IMR-90 (cell line): ENCODE measurements around the gene XAB2. TPM values are rescaled to one million over a fixed set of nuclear protein-coding genes. Genes with fewer than 3 reads are reported as not detected.

Experiments
- ATAC-seq: fragments of 200-7000 bp; cut with Tn5 transposase; 2 replicates; pipeline ENCODE4 v1.9.1; 2020; ENCODE audit warnings: low read depth, mild to moderate bottlenecking, moderate library complexity
- BruUV-seq: library from RNA; stranded (reverse); fragments of 400-500 nt; replicated peaks from 2 replicates; lab custom pipeline; 2021; lab: Mats Ljungman, UMichigan
- CTCF ChIA-PET: fragments of 300-600 bp; formaldehyde crosslinking; extraction: SDS; loops from one replicate; lab custom pipeline; 2021; ENCODE audit warnings: antibody characterized with exemption; lab: Yijun Ruan, JAX
- POLR2A ChIA-PET: fragments of 300-600 bp; sonication (Branson Sonifier 250); formaldehyde crosslinking; loops from one replicate; lab custom pipeline; 2022; ENCODE audit warnings: antibody characterized with exemption; ENCODE audit not compliant: unreplicated experiment; lab: Charles Lee
- DNase-seq: peaks from one replicate; pipeline ENCODE4 v3.0.0; 2013
- H2AFZ ChIP-seq: replicated peaks from 2 replicates; pipeline ENCODE3; 2013; ENCODE audit warnings: low read length, mild to moderate bottlenecking; ENCODE audit not compliant: poor library complexity
- H2AK5ac ChIP-seq: 2 replicates; pipeline ENCODE4 v1.6.1; 2013; ENCODE audit warnings: low read depth, low read length, inconsistent platforms
- H2AK9ac ChIP-seq: replicated peaks from 2 replicates; pipeline ENCODE3; 2013; ENCODE audit warnings: mild to moderate bottlenecking, low read depth, low read length, moderate library complexity; ENCODE audit not compliant: poor library complexity
- H2BK120ac ChIP-seq: 2 replicates; pipeline ENCODE4 v1.6.1; 2013; ENCODE audit warnings: low read depth, low read length, inconsistent platforms
- H2BK15ac ChIP-seq: 3 replicates; pipeline ENCODE4 v1.6.1; 2013; ENCODE audit warnings: low read depth, low read length, inconsistent platforms
- H2BK20ac ChIP-seq: 2 replicates; pipeline ENCODE4 v1.6.1; 2013; ENCODE audit warnings: low read depth, mild to moderate bottlenecking, inconsistent platforms, low read length, moderate library complexity
- H2BK5ac ChIP-seq: 2 replicates; pipeline ENCODE4 v1.6.1; 2013; ENCODE audit warnings: mild to moderate bottlenecking, low read depth, low read length, inconsistent platforms; ENCODE audit not compliant: poor library complexity, severe bottlenecking
- H3K14ac ChIP-seq: replicated peaks from 2 replicates; pipeline ENCODE4 v1.6.1; 2013; ENCODE audit warnings: low read depth, low read length, inconsistent platforms
- H3K18ac ChIP-seq: 2 replicates; pipeline ENCODE4 v1.6.1; 2013; ENCODE audit warnings: low read depth, low read length, control low read depth
- H3K23ac ChIP-seq: 2 replicates; pipeline ENCODE4 v1.6.1; 2013; ENCODE audit warnings: low read depth, low read length, inconsistent platforms
- H3K27ac ChIP-seq: 2 replicates; pipeline ENCODE4 v1.5.1; 2013; ENCODE audit warnings: mild to moderate bottlenecking, control low read depth, low read length; ENCODE audit not compliant: insufficient read depth
- H3K27me3 ChIP-seq: 2 replicates; pipeline ENCODE4 v1.6.1; 2013; ENCODE audit warnings: low read length; ENCODE audit not compliant: control insufficient read depth, insufficient read depth
- H3K36me3 ChIP-seq: 2 replicates; pipeline ENCODE4 v1.6.1; 2013; ENCODE audit warnings: low read length, mixed read lengths; ENCODE audit not compliant: control insufficient read depth, insufficient read depth
- H3K4ac ChIP-seq: 2 replicates; pipeline ENCODE4 v1.6.1; 2013; ENCODE audit warnings: low read depth, low read length, inconsistent platforms
- H3K4me1 ChIP-seq: 2 replicates; pipeline ENCODE4 v1.6.1; 2013; ENCODE audit warnings: low read length, mixed read lengths; ENCODE audit not compliant: control insufficient read depth, insufficient read depth
- H3K4me2 ChIP-seq: 2 replicates; pipeline ENCODE4 v1.6.1; 2013; ENCODE audit warnings: low read depth, mild to moderate bottlenecking, control low read depth, low read length, moderate library complexity
- H3K4me3 ChIP-seq: 2 replicates; pipeline ENCODE4 v1.5.1; 2013; ENCODE audit warnings: low read depth, mild to moderate bottlenecking, control low read depth, low read length, moderate library complexity; ENCODE audit not compliant: insufficient read depth
- H3K56ac ChIP-seq: 2 replicates; pipeline ENCODE4 v1.6.1; 2013; ENCODE audit warnings: low read length, inconsistent platforms; ENCODE audit not compliant: insufficient read depth; ENCODE audit errors: extremely low read depth
- H3K79me1 ChIP-seq, 2 experiments: 2 replicates each; pipeline ENCODE4 v1.6.1; 2013; ENCODE audit warnings: low read length in 2 of 2, inconsistent platforms in 1 of 2, low read depth in 1 of 2
- H3K9ac ChIP-seq: 2 replicates; pipeline ENCODE4 v1.6.1; 2013; ENCODE audit warnings: low read depth, low read length, control low read depth
- H3K9me1 ChIP-seq: 2 replicates; pipeline ENCODE4 v1.6.1; 2013; ENCODE audit warnings: low read length, inconsistent platforms; ENCODE audit not compliant: insufficient read depth
- H3K9me3 ChIP-seq: 2 replicates; pipeline ENCODE4 v1.6.1; 2013; ENCODE audit warnings: low read length; ENCODE audit not compliant: control insufficient read depth, insufficient read depth
- H4K20me1 ChIP-seq: 2 replicates; pipeline ENCODE4 v1.6.1; 2013; ENCODE audit warnings: low read length, inconsistent platforms; ENCODE audit not compliant: insufficient read depth
- H4K5ac ChIP-seq: 2 replicates; pipeline ENCODE4 v1.6.1; 2013; ENCODE audit warnings: mild to moderate bottlenecking, low read depth, low read length, control low read depth
- H4K8ac ChIP-seq, 2 experiments: 2 replicates each; pipeline ENCODE4 v1.6.1; 2013; ENCODE audit warnings: low read depth in 2 of 2, low read length in 2 of 2, control low read depth in 1 of 2, inconsistent platforms in 1 of 2
- H4K91ac ChIP-seq: 2 replicates; pipeline ENCODE4 v1.6.1; 2013; ENCODE audit warnings: low read depth, low read length, inconsistent platforms; ENCODE audit not compliant: insufficient read depth
- BHLHE40 ChIP-seq: fragments of 150-350 bp; IDR thresholded peaks from 2 replicates; pipeline ENCODE4 v1.6.1; 2016; ENCODE audit warnings: mild to moderate bottlenecking, low read depth, low read length
- CEBPB ChIP-seq: IDR thresholded peaks from 2 replicates; pipeline ENCODE4 v1.6.1; 2012; ENCODE audit warnings: low read depth, low read length, improper control_type of control experiment
- CHD1 ChIP-seq: IDR thresholded peaks from 2 replicates; pipeline ENCODE4 v1.6.1; 2012; ENCODE audit warnings: low read depth, low read length, improper control_type of control experiment
- FOS ChIP-seq: fragments of 150-350 bp; IDR thresholded peaks from 2 replicates; pipeline ENCODE4 v1.6.1; 2016; ENCODE audit warnings: low read depth, low read length
- MAZ ChIP-seq: IDR thresholded peaks from 2 replicates; pipeline ENCODE4 v1.6.1; 2012; ENCODE audit warnings: low read depth, mild to moderate bottlenecking, low read length, improper control_type of control experiment, moderate library complexity, borderline replicate concordance
- MXI1 ChIP-seq: IDR thresholded peaks from 2 replicates; pipeline ENCODE4 v1.6.1; 2012; ENCODE audit warnings: low read depth, mild to moderate bottlenecking, low read length, moderate library complexity, borderline replicate concordance
- NFE2L2 ChIP-seq: fragments of 150-350 bp; IDR thresholded peaks from 2 replicates; pipeline ENCODE4 v1.6.1; 2016; ENCODE audit warnings: low read depth, mild to moderate bottlenecking, low read length
- POLR2A ChIP-seq: IDR thresholded peaks from 2 replicates; pipeline ENCODE4 v1.6.1; 2012; ENCODE audit warnings: mild to moderate bottlenecking, low read depth, low read length
- RCOR1 ChIP-seq: IDR thresholded peaks from 2 replicates; pipeline ENCODE4 v1.6.1; 2012; ENCODE audit warnings: mild to moderate bottlenecking, low read length, improper control_type of control experiment; ENCODE audit not compliant: insufficient replicate concordance
- RFX5 ChIP-seq: IDR thresholded peaks from 2 replicates; pipeline ENCODE4 v1.8.0; 2012; ENCODE audit warnings: low read depth, mild to moderate bottlenecking, low read length, moderate library complexity
- SMC3 ChIP-seq: fragments of 150-350 bp; IDR thresholded peaks from 2 replicates; pipeline ENCODE4 v1.6.1; 2016; ENCODE audit warnings: low read depth, mild to moderate bottlenecking, antibody characterized with exemption, low read length, moderate library complexity
- USF2 ChIP-seq: fragments of 150-350 bp; IDR thresholded peaks from 2 replicates; pipeline ENCODE4 v1.6.1; 2017; ENCODE audit warnings: mild to moderate bottlenecking, antibody characterized with exemption, low read length, low read depth
- WGBS, 2 experiments: methylation state at CpG; one replicate each; pipeline versions ENCODE4 v1.1.5 to v1.1.7; 2013; ENCODE audit warnings: missing lambda C conversion rate in 2 of 2; ENCODE audit not compliant: insufficient read length in 1 of 2; ENCODE audit errors: extremely low coverage in 2 of 2; 5-methylcytosine and 5-hydroxymethylcytosine counted together
- dilution Hi-C: fragments of 300-500 bp; cut with HindIII; formaldehyde crosslinking; loops from one replicate; pipeline ENCODE4 v1.14.3; 2018; ENCODE audit warnings: low sequenced_read_pairs; ENCODE audit not compliant: unreplicated experiment
- in situ Hi-C: fragments of 300-500 bp; cut with MboI; formaldehyde crosslinking; loops from 3 replicates; pipeline ENCODE4 v1.14.3; 2019; ENCODE audit warnings: low sequenced_read_pairs, inconsistent platforms, mixed read lengths
- intact Hi-C: fragments of 100-400 bp; cut with micrococcal nuclease; formaldehyde crosslinking; loops from 2 replicates; pipeline ENCODE4 v1.10.0; 2022
- polyA plus RNA-seq, 3 experiments: library from polyadenylated mRNA; depleted of rRNA; stranded (reverse); fragments of >200 nt; gene quantifications; 2 replicates each; pipeline ENCODE4 v1.2.3, GENCODE V29; 2012; ENCODE audit warnings: low replicate concordance in 1 of 3
- total RNA-seq: library from RNA; depleted of rRNA; stranded (reverse); fragments of >200 nt; gene quantifications from 2 replicates; pipeline ENCODE4 v1.2.3, GENCODE V29; 2012
- TF ChIP-seq, protein P1 (sequence below): conservative IDR thresholded peaks from 2 replicates; pipeline ENCODE4 v1.5.1; 2012; ENCODE audit warnings: mild to moderate bottlenecking, low read depth, low read length, improper control_type of control experiment
- TF ChIP-seq, protein P2 (sequence below): fragments of 150-350 bp; IDR thresholded peaks from 2 replicates; pipeline ENCODE4 v1.6.1; 2016; ENCODE audit warnings: low read depth, mild to moderate bottlenecking, low read length, moderate library complexity, borderline replicate concordance

The XAB2 gene
- total and polyA plus RNA-seq, 2 of the 4 experiments (the other 2 are of a cell fraction), result 29.9 to 34.4 TPM

- no TSS peak for BruUV-seq
- Histone ChIP-seq H2AK9ac (no peak overlapping the region), H2AK5ac (no peak overlapping the region), H3K4me3 (no peak overlapping the region), H3K14ac (no peak overlapping the region), H3K36me3 (peaks cover 3% of the 10 kb centered on the region; the same call in 1 of the 2 replicates), H4K91ac (no peak overlapping the region), H3K56ac (no peak overlapping the region), H2AFZ (no peak overlapping the region), H3K23ac (no peak overlapping the region), H2BK5ac (no peak overlapping the region), H4K20me1 (no peaks in the 10 kb centered on the region), H2BK120ac (no peak overlapping the region), H3K9me3 (no peaks in the 10 kb centered on the region), H4K5ac (no peak overlapping the region), H2BK15ac (no peak overlapping the region), H3K18ac (no peak overlapping the region), H4K8ac (no peak overlapping the region), H3K79me1 (no peaks in the 10 kb centered on the region), H3K9ac (no peak overlapping the region), H3K9me1 (no peaks in the 10 kb centered on the region), H3K4me2 (no peak overlapping the region), H3K4ac (no peak overlapping the region), H3K27ac (no peak overlapping the region), H2BK20ac (no peak overlapping the region), H3K27me3 (no peaks in the 10 kb centered on the region; the same call in 1 of the 2 replicates), H3K4me1 (no peaks in the 10 kb centered on the region)
- dilution Hi-C loops (no loop called here), in situ Hi-C loops (no loop called here), intact Hi-C loops (no loop called here)
- ATAC-seq, result no peak
- 88% methylated on average over 55 of the region's 81 CpGs; no CpG with 5 or more reads in 1 of the 2 experiments for WGBS, 2 experiments
- CTCF ChIA-PET, result no interaction called here
- POLR2A ChIA-PET, result no interaction called here
- DNase-seq, result no peak
- TF ChIP-seq RCOR1 (no peak), MXI1 (no peak), MAZ (no peak), USF2 (no peak), CEBPB (no peak), FOS (no peak), RFX5 (no peak), CHD1 (no peak), NFE2L2 (no peak), BHLHE40 (no peak), SMC3 (no peak), POLR2A (no peak)
- TF ChIP-seq, protein P1, sequence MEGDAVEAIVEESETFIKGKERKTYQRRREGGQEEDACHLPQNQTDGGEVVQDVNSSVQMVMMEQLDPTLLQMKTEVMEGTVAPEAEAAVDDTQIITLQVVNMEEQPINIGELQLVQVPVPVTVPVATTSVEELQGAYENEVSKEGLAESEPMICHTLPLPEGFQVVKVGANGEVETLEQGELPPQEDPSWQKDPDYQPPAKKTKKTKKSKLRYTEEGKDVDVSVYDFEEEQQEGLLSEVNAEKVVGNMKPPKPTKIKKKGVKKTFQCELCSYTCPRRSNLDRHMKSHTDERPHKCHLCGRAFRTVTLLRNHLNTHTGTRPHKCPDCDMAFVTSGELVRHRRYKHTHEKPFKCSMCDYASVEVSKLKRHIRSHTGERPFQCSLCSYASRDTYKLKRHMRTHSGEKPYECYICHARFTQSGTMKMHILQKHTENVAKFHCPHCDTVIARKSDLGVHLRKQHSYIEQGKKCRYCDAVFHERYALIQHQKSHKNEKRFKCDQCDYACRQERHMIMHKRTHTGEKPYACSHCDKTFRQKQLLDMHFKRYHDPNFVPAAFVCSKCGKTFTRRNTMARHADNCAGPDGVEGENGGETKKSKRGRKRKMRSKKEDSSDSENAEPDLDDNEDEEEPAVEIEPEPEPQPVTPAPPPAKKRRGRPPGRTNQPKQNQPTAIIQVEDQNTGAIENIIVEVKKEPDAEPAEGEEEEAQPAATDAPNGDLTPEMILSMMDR, result no peak
- TF ChIP-seq, protein P2, sequence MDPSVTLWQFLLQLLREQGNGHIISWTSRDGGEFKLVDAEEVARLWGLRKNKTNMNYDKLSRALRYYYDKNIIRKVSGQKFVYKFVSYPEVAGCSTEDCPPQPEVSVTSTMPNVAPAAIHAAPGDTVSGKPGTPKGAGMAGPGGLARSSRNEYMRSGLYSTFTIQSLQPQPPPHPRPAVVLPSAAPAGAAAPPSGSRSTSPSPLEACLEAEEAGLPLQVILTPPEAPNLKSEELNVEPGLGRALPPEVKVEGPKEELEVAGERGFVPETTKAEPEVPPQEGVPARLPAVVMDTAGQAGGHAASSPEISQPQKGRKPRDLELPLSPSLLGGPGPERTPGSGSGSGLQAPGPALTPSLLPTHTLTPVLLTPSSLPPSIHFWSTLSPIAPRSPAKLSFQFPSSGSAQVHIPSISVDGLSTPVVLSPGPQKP, result no peak
These were observed 16.8 kb downstream of the XAB2 start for GRCh38 chr19:7612282-7613274.
